Suprapubic skin (tissue), 3 donors: ENCODE measurements around the gene DIAPH1.

Experiments used
- CTCF ChIP-seq, 2 donors: fragments of 200-600 bp in 1 of 2; fragments of 450-650 bp in 1 of 2; sonication (generic) in 1 of 2; IDR thresholded peaks; one replicate each; pipeline ENCODE4 v1.5.1; 2016 to 2019; ENCODE audit warnings: antibody characterized with exemption in 2 of 2, mild to moderate bottlenecking in 1 of 2, moderate library complexity in 1 of 2
- POLR2A ChIP-seq, 2 donors: fragments of 450-650 bp; IDR thresholded peaks; one replicate each; pipeline ENCODE4 v1.6.1; 2017; ENCODE audit warnings: antibody characterized with exemption in 2 of 2, mild to moderate bottlenecking in 2 of 2, moderate library complexity in 2 of 2

DNA sequence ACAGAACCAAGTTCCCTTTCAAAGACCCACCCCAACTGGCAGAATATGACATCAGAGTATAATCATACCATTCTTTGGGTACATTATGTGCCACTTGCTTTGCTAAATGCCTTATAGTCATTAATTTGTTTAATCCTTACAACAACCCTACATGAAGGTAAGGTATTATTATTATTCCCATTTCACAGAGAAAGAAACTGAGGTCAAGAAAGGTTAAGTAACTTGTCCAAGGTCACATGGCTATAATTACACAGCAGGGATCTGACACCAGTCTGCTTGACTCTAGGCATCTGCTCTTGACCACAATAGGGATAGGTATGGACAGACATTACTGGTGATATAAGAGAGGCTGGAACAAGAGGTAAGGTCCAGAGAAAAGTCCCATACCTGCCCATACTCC, 31.2 kb upstream of the DIAPH1 start:
- no peak for TF ChIP-seq CTCF (IDR thresholded peaks at IDR 0.05)
- no peak for TF ChIP-seq POLR2A (IDR thresholded peaks at IDR 0.05)
